ENCODE measurements around the gene MEX3B.

The MEX3B gene

DNA sequence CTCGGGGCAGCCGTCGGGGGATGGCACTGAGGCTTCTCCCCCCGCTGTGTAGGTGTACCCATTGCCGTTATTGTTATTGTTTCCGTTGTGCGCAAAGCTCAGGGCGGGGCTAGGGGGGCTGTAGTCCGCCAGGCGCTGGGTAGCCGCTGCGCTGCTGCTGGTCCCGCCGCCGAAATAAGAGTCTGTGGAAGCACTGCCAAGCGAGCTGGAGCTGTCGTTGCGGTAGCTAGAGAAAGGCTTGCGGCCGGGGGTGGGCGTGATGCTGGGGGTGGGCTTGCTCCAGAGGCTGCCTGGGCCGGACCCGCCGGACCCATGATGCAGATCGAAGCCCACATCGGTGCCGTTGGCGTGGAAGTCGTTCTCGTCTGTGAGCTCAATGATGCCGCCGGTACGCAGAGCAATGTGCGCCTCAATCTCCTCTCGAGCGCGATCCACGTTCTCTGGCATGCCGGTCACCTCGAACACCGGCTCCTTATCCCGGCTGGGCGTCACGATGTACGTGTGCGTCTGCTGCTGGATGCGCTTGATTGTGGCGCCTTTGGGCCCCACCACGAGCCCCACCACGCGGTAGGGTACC lies 1.9 kb downstream of the MEX3B start:
- peaks cover 15% of the 10 kb centered on the region for H3K27me3 ChIP-seq (ENCODE audit: insufficient read depth, poor library complexity, severe bottlenecking)
- ATAC-seq (ENCODE audit: low read depth): no peak
- no peaks in the 10 kb centered on the region for H3K9me3 ChIP-seq (ENCODE audit: severe bottlenecking)
- DNase-seq (ENCODE audit: low spot score): peak; percentile 70
- H3K4me3 ChIP-seq (ENCODE audit: severe bottlenecking): peak overlapping the region; percentile 53
- no peak for TF ChIP-seq CTCF (IDR thresholded peaks at IDR 0.05; ENCODE audit: poor library complexity, severe bottlenecking)
- H3K36me3 ChIP-seq (ENCODE audit: low read depth): no peaks in the 10 kb centered on the region
- H3K27ac ChIP-seq (ENCODE audit: poor library complexity, severe bottlenecking): no peak overlapping the region
- H3K4me1 ChIP-seq (ENCODE audit: insufficient read depth, poor library complexity, severe bottlenecking): no peaks in the 10 kb centered on the region

- Histone ChIP-seq H3K27ac (ENCODE audit: poor library complexity, severe bottlenecking) (no peak overlapping the region), H3K4me1 (ENCODE audit: insufficient read depth, poor library complexity, severe bottlenecking) (no peaks in the 10 kb centered on the region), H3K36me3 (ENCODE audit: low read depth) (no peaks in the 10 kb centered on the region), H3K27me3 (ENCODE audit: insufficient read depth, poor library complexity, severe bottlenecking) (peaks cover 9% of the 10 kb centered on the region), H3K4me3 (ENCODE audit: severe bottlenecking) (no peak overlapping the region), H3K9me3 (ENCODE audit: severe bottlenecking) (no peaks in the 10 kb centered on the region)
- ATAC-seq (ENCODE audit: low read depth) (no peak), DNase-seq (ENCODE audit: low spot score) (peak; percentile 74)
- TF ChIP-seq CTCF (IDR thresholded peaks at IDR 0.05; ENCODE audit: poor library complexity, severe bottlenecking): no peak
These were observed 2.6 kb downstream of the MEX3B start for GRCh38 chr15:82043130-82043673.

DNA sequence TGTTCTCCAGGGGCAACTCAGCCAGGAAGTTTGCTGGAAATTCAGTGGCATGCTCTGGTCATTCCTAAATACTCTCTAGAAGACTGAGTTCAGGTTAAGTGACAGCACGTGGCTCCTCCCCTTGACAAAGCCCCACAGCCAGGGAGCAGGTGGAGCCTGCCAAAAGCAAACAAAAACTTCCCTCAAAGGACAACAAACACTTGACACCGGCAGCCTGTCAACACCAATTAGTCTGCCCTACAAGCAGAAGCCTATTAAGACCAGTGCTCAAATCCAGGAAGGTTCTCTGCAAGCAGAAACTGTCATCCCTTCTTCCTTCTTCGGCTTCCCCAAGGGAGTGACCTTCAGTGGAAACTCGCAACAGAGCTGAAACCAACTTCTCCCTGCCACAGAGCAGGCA lies 5.0 kb downstream of the MEX3B start:
- no peak for DNase-seq (ENCODE audit: low spot score)
- Histone ChIP-seq H3K27me3 (ENCODE audit: insufficient read depth, poor library complexity, severe bottlenecking) (no peaks in the 10 kb centered on the region), H3K27ac (ENCODE audit: poor library complexity, severe bottlenecking) (no peak overlapping the region), H3K4me1 (ENCODE audit: insufficient read depth, poor library complexity, severe bottlenecking) (no peaks in the 10 kb centered on the region), H3K9me3 (ENCODE audit: severe bottlenecking) (no peaks in the 10 kb centered on the region), H3K36me3 (ENCODE audit: low read depth) (no peaks in the 10 kb centered on the region), H3K4me3 (ENCODE audit: severe bottlenecking) (no peak overlapping the region)
- no peak for ATAC-seq (ENCODE audit: low read depth)
- TF ChIP-seq CTCF (IDR thresholded peaks at IDR 0.05; ENCODE audit: poor library complexity, severe bottlenecking): no peak

DNA sequence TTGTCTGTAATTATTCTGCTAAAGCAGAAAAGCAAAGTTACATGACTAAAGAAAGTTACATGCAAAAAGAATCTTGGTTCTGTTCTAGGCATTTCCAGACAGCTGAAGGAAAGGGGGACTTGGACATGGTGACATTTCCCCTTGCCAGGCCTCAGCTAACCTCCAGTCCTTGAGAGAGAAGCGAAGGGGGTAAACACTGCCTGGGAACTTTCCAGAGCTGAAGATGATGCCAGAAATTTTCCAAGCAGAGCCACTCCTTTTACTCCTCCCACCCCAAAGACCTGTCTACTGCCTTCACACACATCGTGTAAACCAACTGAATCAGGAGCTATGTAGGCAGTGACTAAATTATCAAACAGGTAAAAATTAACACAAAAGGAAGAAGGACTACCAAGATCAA lies 5.4 kb downstream of the MEX3B start:
- ATAC-seq (ENCODE audit: low read depth) (no peak), DNase-seq (ENCODE audit: low spot score) (no peak)
- Histone ChIP-seq H3K27ac (ENCODE audit: poor library complexity, severe bottlenecking) (no peak overlapping the region), H3K36me3 (ENCODE audit: low read depth) (no peaks in the 10 kb centered on the region), H3K4me3 (ENCODE audit: severe bottlenecking) (no peak overlapping the region), H3K9me3 (ENCODE audit: severe bottlenecking) (no peaks in the 10 kb centered on the region), H3K27me3 (ENCODE audit: insufficient read depth, poor library complexity, severe bottlenecking) (no peaks in the 10 kb centered on the region), H3K4me1 (ENCODE audit: insufficient read depth, poor library complexity, severe bottlenecking) (no peaks in the 10 kb centered on the region)
- TF ChIP-seq CTCF (IDR thresholded peaks at IDR 0.05; ENCODE audit: poor library complexity, severe bottlenecking): no peak

GRCh38 chr15:82039871-82040270 lies 5.9 kb downstream of the MEX3B start:
- ATAC-seq (ENCODE audit: low read depth) (no peak), DNase-seq (ENCODE audit: low spot score) (no peak)
- no peaks in the 10 kb centered on the region for H3K9me3 ChIP-seq (ENCODE audit: severe bottlenecking)
- H3K36me3 ChIP-seq (ENCODE audit: low read depth): no peaks in the 10 kb centered on the region
- H3K4me3 ChIP-seq (ENCODE audit: severe bottlenecking): no peak overlapping the region
- no peak overlapping the region for H3K27ac ChIP-seq (ENCODE audit: poor library complexity, severe bottlenecking)
- no peaks in the 10 kb centered on the region for H3K4me1 ChIP-seq (ENCODE audit: insufficient read depth, poor library complexity, severe bottlenecking)
- no peaks in the 10 kb centered on the region for H3K27me3 ChIP-seq (ENCODE audit: insufficient read depth, poor library complexity, severe bottlenecking)
- TF ChIP-seq CTCF (IDR thresholded peaks at IDR 0.05; ENCODE audit: poor library complexity, severe bottlenecking): no peak

Measured in RWPE2 (cell line).